GM12873 (cell line): ENCODE data around the gene MGAT4C.

ENCODE experiments used
- TF ChIP-seq, protein P1 (sequence below): IDR thresholded peaks from 2 replicates; pipeline ENCODE4 v1.5.1; 2012; ENCODE audit warnings: low read depth, mild to moderate bottlenecking, moderate library complexity, low read length, control low read depth; ENCODE audit not compliant: insufficient read depth; ENCODE audit errors: missing control alignments

The MGAT4C gene

DNA sequence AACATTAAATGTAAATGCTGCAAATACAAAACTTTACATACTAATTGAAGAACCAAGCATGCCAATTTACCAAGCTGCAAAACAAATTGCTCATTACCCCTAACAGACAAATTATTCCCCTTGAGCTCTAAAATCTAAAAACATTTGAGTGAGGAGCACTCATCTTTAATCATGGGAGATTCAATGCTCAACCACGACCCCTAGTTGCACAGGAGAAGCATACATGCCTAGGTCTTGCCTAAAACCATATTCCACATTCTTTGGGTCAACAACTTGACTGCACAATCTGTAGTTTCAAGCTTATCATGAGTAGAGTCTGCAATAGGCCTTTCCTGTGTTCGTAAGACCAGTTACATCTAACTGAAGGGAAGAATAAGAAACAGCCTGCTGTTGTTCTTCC is 69.7 kb downstream of the MGAT4C start:
- TF ChIP-seq, protein P1, sequence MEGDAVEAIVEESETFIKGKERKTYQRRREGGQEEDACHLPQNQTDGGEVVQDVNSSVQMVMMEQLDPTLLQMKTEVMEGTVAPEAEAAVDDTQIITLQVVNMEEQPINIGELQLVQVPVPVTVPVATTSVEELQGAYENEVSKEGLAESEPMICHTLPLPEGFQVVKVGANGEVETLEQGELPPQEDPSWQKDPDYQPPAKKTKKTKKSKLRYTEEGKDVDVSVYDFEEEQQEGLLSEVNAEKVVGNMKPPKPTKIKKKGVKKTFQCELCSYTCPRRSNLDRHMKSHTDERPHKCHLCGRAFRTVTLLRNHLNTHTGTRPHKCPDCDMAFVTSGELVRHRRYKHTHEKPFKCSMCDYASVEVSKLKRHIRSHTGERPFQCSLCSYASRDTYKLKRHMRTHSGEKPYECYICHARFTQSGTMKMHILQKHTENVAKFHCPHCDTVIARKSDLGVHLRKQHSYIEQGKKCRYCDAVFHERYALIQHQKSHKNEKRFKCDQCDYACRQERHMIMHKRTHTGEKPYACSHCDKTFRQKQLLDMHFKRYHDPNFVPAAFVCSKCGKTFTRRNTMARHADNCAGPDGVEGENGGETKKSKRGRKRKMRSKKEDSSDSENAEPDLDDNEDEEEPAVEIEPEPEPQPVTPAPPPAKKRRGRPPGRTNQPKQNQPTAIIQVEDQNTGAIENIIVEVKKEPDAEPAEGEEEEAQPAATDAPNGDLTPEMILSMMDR = no peak

GRCh38 chr12:86179855-86180254 is 76.3 kb downstream of the MGAT4C start:
- TF ChIP-seq, protein P1 = no peak

GRCh38 chr12:86174188-86174587 is 82.0 kb downstream of the MGAT4C start:
- TF ChIP-seq, protein P1 = no peak

DNA sequence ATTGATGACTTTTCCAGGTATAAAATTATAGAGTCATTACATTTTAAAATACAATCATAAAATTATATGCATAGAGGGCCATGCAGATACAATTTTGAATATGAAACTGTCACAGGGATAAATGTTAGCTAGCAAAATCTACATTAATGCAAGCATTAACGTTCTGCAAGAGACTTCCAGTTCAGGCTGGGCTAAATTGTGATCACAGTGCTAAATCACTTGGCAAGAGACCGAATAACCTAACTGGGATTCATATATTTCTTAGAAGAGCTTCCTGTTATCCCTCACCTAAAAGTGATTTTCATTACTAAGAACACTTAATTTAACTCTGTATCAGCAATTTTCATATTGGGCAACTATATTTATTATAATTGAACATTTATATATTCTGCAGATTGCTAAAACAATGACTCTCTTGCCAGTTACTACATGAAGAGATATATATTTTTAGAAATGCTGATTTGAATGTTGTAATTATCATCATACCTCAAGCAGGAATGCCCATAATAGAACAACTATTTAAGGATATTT is 83.2 kb downstream of the MGAT4C start:
- TF ChIP-seq, protein P1 = no peak

DNA sequence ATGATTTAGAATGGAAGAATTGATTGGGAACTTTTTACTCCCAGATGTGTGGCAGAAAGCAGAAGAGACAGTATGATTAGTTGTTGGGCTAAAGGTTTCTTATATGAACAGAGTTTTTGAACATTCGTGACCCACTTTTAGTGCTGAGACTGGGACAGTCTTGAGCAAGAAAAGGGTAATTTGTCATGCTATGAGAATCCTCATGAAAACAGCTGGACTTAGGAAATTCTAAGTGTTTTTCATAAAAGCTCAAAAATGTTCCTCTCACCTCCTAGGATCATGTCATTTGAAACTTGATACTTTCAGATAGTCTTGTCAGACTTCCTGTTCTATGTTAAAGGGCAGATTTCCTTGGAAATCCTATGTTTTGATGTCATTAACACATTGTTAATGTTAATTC is 86.1 kb downstream of the MGAT4C start:
- TF ChIP-seq, protein P1 = no peak

- TF ChIP-seq, protein P1 = no peak
These were observed 97.2 kb downstream of the MGAT4C start for GRCh38 chr12:86158956-86159355.

DNA sequence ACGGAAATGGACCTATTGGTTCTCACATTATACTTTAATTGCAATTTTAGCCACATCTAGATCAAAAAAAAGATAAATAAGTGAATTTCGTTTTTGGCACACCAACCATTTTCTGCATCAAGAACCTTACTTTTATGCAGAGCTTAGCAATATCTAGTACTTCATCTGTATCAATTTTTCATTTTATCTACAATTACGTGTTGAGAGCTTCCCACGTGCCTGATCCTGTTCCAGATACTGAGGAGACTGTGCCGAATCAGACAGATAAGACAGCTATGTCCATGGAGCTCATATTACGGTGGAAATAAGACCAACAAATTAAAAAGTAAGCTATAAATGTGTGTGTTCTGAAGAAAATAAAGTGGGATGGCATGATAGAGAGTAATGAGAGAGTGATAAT is 101.6 kb downstream of the MGAT4C start:
- TF ChIP-seq, protein P1 = no peak
